Stimulated activated CD8-positive, alpha-beta memory T cell treated with anti-CD3 and anti-CD28 coated beads, Interleukin-2, amount 100 ng/mL, for 1 hour (primary cell): ENCODE data around the gene MYD88.
A peak's percentile ranks its signal among the peaks of the same experiment; 100 is the strongest.

Experiments
- DNase-seq, 2 donors: peaks; one replicate each; pipeline ENCODE4 v3.0.0-alpha.2; 2020; ENCODE audit warnings: low read depth in 2 of 2

MYD88 gene

GRCh38 chr3:38112378-38112761 lies 26.1 kb upstream of the MYD88 start:
- no peak for DNase-seq

GRCh38 chr3:38114052-38114874 lies 24.2 kb upstream of the MYD88 start:
- DNase-seq: no peak

- no peak for DNase-seq
Measured at GRCh38 chr3:38114875-38115644, 23.4 kb upstream of the MYD88 start.

GRCh38 chr3:38115645-38116427 lies 22.6 kb upstream of the MYD88 start:
- DNase-seq: no peak

- no peak for DNase-seq
Measured at GRCh38 chr3:38116471-38117162, 21.8 kb upstream of the MYD88 start.

- DNase-seq: no peak
Measured at GRCh38 chr3:38117163-38117716, 21.2 kb upstream of the MYD88 start.

GRCh38 chr3:38117748-38118420 lies 20.6 kb upstream of the MYD88 start:
- DNase-seq: peak; percentile 27 to 50

- no peak for DNase-seq
Measured at GRCh38 chr3:38118421-38119247, 19.8 kb upstream of the MYD88 start.

GRCh38 chr3:38119248-38119544 lies 19.3 kb upstream of the MYD88 start:
- DNase-seq: no peak

- DNase-seq: no peak
Measured at GRCh38 chr3:38119821-38120692, 18.4 kb upstream of the MYD88 start.

GRCh38 chr3:38120693-38121450 lies 17.6 kb upstream of the MYD88 start:
- DNase-seq: no peak

GRCh38 chr3:38121451-38121831 lies 17.0 kb upstream of the MYD88 start:
- no peak for DNase-seq

GRCh38 chr3:38121832-38122461 lies 16.5 kb upstream of the MYD88 start:
- no peak for DNase-seq

- DNase-seq: no peak
Measured at GRCh38 chr3:38122712-38123290, 15.7 kb upstream of the MYD88 start.

- DNase-seq: no peak
Measured at GRCh38 chr3:38124324-38125122, 13.9 kb upstream of the MYD88 start.

GRCh38 chr3:38125305-38126120 lies 12.9 kb upstream of the MYD88 start:
- no peak for DNase-seq
